OCI-LY1 (cell line): ENCODE data around the gene PARVA.

Experiments used
- H2AFZ ChIP-seq: fragments of 200-600 bp; sonication (generic), shearing (Covaris generic); 2 replicates; pipeline ENCODE4 v1.6.0; 2014; ENCODE audit warnings: antibody characterized with exemption, mild to moderate bottlenecking, low read length
- H3F3A ChIP-seq: fragments of 200-600 bp; sonication (generic), shearing (Covaris generic); 2 replicates; pipeline ENCODE4 v1.6.0; 2014; ENCODE audit warnings: mild to moderate bottlenecking, antibody characterized with exemption, low read length, moderate library complexity; ENCODE audit not compliant: insufficient read depth
- H3K27ac ChIP-seq: fragments of 200-600 bp; sonication (generic); 2 replicates; pipeline ENCODE4 v1.5.1; 2014; ENCODE audit warnings: low read length, mixed run types, mild to moderate bottlenecking, low read depth; ENCODE audit not compliant: poor library complexity, severe bottlenecking
- H3K27me3 ChIP-seq: fragments of 200-600 bp; sonication (generic); 2 replicates; pipeline ENCODE4 v1.6.0; 2014; ENCODE audit warnings: antibody characterized with exemption, mild to moderate bottlenecking, low read length, moderate library complexity; ENCODE audit not compliant: insufficient read depth
- H3K36me3 ChIP-seq: fragments of 200-600 bp; sonication (generic); 2 replicates; pipeline ENCODE4 v1.6.1; 2014; ENCODE audit warnings: mild to moderate bottlenecking, antibody characterized with exemption, low read length, moderate library complexity, mixed read lengths; ENCODE audit not compliant: insufficient read depth
- H3K4me1 ChIP-seq: fragments of 200-600 bp; sonication (generic); 2 replicates; pipeline ENCODE4 v1.5.1; 2014; ENCODE audit warnings: mild to moderate bottlenecking, low read length, moderate library complexity; ENCODE audit not compliant: insufficient read depth, severe bottlenecking
- H3K4me2 ChIP-seq: fragments of 200-600 bp; sonication (generic), shearing (Covaris generic); 2 replicates; pipeline ENCODE4 v1.6.1; 2014; ENCODE audit warnings: low read length
- H3K4me3 ChIP-seq: fragments of 200-600 bp; sonication (generic); 2 replicates; pipeline ENCODE4 v1.5.1; 2014; ENCODE audit warnings: low read length, low read depth, mild to moderate bottlenecking, mixed read lengths; ENCODE audit not compliant: poor library complexity, severe bottlenecking
- H3K79me2 ChIP-seq: fragments of 200-600 bp; shearing (Covaris generic); 2 replicates; pipeline ENCODE4 v1.6.1; 2016; ENCODE audit warnings: mixed run types, low read length, mixed read lengths; ENCODE audit not compliant: insufficient read depth
- H3K9ac ChIP-seq: fragments of 200-600 bp; sonication (generic), shearing (Covaris generic); 2 replicates; pipeline ENCODE4 v1.6.1; 2014; ENCODE audit warnings: mild to moderate bottlenecking, low read length, mixed read lengths
- H3K9me2 ChIP-seq: fragments of 200-600 bp; sonication (generic), shearing (Covaris generic); 2 replicates; pipeline ENCODE4 v1.6.1; 2014; ENCODE audit warnings: low read depth, mild to moderate bottlenecking, low read length, mixed read lengths
- H3K9me3 ChIP-seq: fragments of 200-600 bp; shearing (Covaris generic); 2 replicates; pipeline ENCODE4 v1.6.1; 2014; ENCODE audit warnings: low read length, mixed read lengths
- H4K20me1 ChIP-seq: fragments of 200-600 bp; sonication (generic), shearing (Covaris generic); 2 replicates; pipeline ENCODE4 v1.6.0; 2016; ENCODE audit warnings: mild to moderate bottlenecking, low read length; ENCODE audit not compliant: insufficient read depth
- CTCF ChIP-seq: fragments of 200-600 bp; sonication (generic), shearing (Covaris generic); IDR thresholded peaks from 2 replicates; pipeline ENCODE4 v1.5.1; 2017; ENCODE audit warnings: mild to moderate bottlenecking, antibody characterized with exemption, low read length, moderate library complexity, mixed read lengths
- EZH2 ChIP-seq: fragments of 200-600 bp; sonication (generic), shearing (Covaris generic); IDR thresholded peaks from 2 replicates; pipeline ENCODE4 v1.8.0; 2017; ENCODE audit warnings: borderline replicate concordance, mixed run types, mild to moderate bottlenecking, antibody characterized with exemption, low read length, moderate library complexity, mixed read lengths

PARVA gene

DNA sequence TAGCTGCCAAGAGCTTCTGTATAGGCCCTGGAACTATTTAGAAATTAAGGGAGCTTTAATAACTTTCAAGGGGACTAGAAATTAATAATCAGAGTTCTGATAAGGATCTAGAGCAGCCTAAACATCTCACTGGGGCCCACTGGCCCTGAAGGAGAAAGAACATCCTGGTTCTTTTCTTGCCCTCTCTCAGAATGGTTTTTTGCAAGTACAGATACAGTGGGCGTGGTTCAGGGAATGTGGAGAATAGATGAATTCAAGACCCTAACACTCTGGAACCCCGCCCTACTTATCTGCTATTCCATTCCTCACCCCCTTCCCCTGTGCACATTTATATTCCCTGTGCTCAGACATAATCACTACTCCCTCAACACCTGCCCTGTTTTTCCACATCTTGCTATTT, 90.2 kb downstream of the PARVA start:
- H4K20me1 ChIP-seq, result no peaks in the 10 kb centered on the region
- H3K27me3 ChIP-seq, result no peaks in the 10 kb centered on the region
- no peak overlapping the region for H3K4me2 ChIP-seq
- no peaks in the 10 kb centered on the region for H3K9me2 ChIP-seq
- no peak overlapping the region for H3K4me3 ChIP-seq
- no peak for TF ChIP-seq EZH2
- TF ChIP-seq CTCF, result no peak
- H3K27ac ChIP-seq, result no peak overlapping the region
- H3K4me1 ChIP-seq, result no peaks in the 10 kb centered on the region
- no peaks in the 10 kb centered on the region for H3K9me3 ChIP-seq
- H2AFZ ChIP-seq, result no peak overlapping the region
- no peaks in the 10 kb centered on the region for H3K36me3 ChIP-seq
- no peak overlapping the region for H3K9ac ChIP-seq
- H3F3A ChIP-seq, result no peaks in the 10 kb centered on the region
- H3K79me2 ChIP-seq, result no peaks in the 10 kb centered on the region

- no peak overlapping the region for H3K4me2 ChIP-seq
These were observed 92.1 kb downstream of the PARVA start for GRCh38 chr11:12469451-12469850.

GRCh38 chr11:12470236-12470635, 92.9 kb downstream of the PARVA start:
- Histone ChIP-seq H3K4me3 (no peak overlapping the region), H3K9me2 (no peaks in the 10 kb centered on the region), H3K27me3 (no peaks in the 10 kb centered on the region), H2AFZ (no peak overlapping the region), H3K79me2 (no peaks in the 10 kb centered on the region), H4K20me1 (no peaks in the 10 kb centered on the region), H3K9me3 (no peaks in the 10 kb centered on the region), H3K36me3 (no peaks in the 10 kb centered on the region), H3K4me2 (no peak overlapping the region), H3K9ac (no peak overlapping the region), H3K4me1 (no peaks in the 10 kb centered on the region), H3F3A (no peaks in the 10 kb centered on the region), H3K27ac (no peak overlapping the region)
- TF ChIP-seq EZH2 (no peak), CTCF (no peak)

More at GRCh38 chr11:12469451-12469850, 92.1 kb downstream of the PARVA start:
- Histone ChIP-seq H3K9me2 (no peaks in the 10 kb centered on the region), H3K27ac (no peak overlapping the region), H4K20me1 (no peaks in the 10 kb centered on the region), H3K27me3 (no peaks in the 10 kb centered on the region), H3K9me3 (no peaks in the 10 kb centered on the region), H3K79me2 (no peaks in the 10 kb centered on the region), H2AFZ (no peak overlapping the region), H3K4me3 (no peak overlapping the region), H3K4me1 (no peaks in the 10 kb centered on the region), H3K9ac (no peak overlapping the region), H3F3A (no peaks in the 10 kb centered on the region), H3K36me3 (no peaks in the 10 kb centered on the region)
- no peak for TF ChIP-seq EZH2
- TF ChIP-seq CTCF, result no peak
